GM12801 (cell line): Measurements from ENCODE around the gene SLC24A3.

Experiments used
- TF ChIP-seq, protein P1 (sequence below): IDR thresholded peaks from one replicate; pipeline ENCODE4 v1.5.1; 2011; ENCODE audit warnings: control low read depth; ENCODE audit not compliant: insufficient read length; ENCODE audit errors: extremely low read depth

SLC24A3 gene

DNA sequence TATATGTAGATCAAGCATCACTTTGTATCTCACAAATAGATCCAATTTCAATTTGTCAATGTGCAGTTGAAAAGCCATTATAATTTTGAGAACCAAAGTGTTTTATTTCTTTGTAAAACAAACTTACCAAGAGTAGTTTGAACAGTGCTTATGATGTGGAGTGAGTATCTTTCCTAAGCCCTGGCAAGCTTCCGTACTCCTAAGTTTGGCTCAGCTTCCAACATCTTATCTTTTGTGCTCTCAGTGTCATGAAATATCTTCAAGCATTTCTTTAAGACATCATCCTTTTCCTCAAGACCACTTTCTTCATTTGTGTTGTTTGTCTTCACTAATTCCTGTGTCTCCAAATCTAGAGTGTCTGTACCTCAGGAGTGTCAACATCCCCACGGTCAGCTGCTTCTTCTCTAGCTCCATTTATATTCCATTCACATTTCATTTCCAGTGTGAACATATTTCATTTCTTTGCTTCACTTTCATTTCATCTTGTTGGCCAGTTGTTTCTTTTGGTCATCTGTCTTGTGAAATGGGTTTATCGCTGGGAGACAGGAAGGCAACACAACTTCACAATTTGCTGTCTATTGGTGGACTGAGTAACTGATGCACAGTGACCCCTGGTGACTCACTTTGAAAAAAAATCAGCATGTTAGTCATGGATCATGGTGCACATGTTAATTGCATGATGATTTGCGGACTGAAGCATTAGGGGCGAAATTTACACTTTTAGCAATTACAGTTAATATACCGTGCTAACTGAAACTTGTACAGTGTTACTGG lies 36.9 kb downstream of the SLC24A3 start:
- TF ChIP-seq, protein P1, sequence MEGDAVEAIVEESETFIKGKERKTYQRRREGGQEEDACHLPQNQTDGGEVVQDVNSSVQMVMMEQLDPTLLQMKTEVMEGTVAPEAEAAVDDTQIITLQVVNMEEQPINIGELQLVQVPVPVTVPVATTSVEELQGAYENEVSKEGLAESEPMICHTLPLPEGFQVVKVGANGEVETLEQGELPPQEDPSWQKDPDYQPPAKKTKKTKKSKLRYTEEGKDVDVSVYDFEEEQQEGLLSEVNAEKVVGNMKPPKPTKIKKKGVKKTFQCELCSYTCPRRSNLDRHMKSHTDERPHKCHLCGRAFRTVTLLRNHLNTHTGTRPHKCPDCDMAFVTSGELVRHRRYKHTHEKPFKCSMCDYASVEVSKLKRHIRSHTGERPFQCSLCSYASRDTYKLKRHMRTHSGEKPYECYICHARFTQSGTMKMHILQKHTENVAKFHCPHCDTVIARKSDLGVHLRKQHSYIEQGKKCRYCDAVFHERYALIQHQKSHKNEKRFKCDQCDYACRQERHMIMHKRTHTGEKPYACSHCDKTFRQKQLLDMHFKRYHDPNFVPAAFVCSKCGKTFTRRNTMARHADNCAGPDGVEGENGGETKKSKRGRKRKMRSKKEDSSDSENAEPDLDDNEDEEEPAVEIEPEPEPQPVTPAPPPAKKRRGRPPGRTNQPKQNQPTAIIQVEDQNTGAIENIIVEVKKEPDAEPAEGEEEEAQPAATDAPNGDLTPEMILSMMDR, result no peak

DNA sequence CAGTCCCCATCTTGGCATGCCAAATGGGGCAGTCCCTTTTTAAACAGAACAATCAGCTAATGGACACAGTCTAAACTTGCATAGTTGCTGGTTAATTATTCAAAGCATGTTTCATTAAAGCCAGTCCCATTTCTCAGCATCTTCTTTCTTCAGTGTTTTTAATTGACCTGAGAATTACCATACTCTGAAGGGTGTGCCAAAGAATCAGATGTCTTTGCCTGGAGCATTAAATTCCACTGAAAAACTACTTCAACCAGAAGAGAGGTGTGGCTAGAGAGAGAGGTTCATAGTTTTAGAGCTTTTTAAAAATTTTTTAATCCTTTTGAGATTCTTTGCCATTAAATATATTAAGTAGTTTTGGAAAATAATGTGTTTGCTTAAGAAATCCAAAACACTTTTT lies 37.9 kb downstream of the SLC24A3 start:
- TF ChIP-seq, protein P1, result no peak

DNA sequence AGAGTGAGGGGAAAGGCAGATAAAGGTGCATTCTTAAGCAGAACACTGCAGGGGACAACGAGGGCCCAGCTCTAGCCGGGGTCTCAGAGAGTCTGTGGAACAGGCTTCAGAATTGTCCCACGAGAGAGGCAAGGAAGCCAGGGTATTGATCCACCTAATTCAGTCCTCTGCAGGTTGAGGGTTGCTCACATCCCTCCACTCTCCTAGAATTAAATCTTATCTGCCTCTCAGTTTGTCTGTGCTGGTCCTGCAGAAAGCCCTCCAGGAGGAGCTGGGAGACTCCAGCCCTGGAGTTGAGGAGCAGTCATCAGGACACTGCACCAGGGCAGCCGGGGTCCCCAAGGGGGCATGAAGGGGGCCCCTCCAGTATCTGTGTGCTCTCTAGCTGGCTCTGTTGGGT lies 39.1 kb downstream of the SLC24A3 start:
- TF ChIP-seq, protein P1, result no peak

DNA sequence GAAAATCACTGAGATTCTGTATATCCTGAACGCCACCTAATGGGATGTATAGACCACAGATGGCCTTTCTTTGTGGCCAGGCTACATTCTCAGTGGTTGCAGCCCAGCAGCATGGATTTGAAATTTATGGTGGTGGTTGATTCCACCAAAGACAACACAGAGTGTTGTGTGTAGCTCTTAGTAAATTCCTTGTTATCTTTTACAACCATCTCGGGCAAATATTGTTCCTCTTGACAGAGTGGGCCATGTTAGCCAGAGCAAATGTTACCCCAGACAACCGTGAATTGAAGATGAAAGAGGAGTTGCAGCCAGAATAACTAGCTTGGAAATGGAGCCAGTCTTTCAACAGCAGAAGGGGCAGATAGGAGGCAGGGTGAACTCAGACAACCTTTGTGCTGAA lies 39.5 kb downstream of the SLC24A3 start:
- TF ChIP-seq, protein P1, result no peak

DNA sequence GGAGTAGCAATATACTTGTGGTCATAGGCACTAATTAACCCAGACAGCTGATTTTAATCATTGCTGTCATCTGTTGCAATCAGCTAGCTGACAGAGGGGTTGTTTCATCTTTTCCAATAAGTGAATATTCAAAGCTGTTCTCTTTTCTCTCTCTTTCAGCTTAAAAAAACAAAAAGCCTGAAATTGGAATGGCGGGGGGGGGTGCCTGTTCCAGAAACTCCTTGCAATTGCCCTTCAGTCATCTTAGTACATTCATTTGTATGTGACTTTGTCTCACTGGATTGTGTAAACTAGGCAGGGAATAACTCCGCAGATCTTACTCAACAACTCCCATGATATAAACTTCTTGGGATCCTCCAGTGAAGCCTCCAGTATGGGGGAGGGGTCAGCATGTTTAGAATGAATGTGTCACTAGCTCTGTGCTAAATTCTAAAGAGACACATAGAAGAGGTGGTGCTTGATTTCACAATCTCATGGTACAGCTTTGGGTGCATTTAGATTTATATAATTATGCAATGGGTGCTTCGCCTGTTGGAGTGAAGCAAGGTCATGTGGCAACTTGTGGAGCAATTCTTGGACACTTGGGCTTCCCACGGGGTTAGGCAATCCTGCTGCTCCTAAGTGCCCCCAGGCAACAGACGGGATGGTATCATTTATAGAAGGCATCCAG lies 40.1 kb downstream of the SLC24A3 start:
- TF ChIP-seq, protein P1, result no peak

DNA sequence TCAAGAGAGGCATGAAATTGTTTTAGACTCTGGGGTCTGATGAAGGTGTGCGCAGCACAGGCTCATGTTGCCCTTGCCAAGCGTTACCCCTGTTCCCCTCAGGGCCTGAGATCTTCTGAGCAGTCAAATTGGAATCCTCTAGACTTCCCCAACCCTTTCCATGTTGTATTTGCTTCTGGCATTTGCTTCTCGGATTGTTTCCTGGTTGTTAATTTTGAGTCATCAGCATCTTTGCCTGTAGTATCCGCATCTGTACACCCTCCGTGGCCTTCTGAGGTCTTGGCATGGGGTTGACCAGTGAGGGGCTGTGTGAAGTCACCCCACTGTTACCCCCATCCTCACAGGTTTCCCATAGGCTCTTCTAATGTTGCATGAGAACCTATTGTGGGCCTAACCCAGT lies 40.9 kb downstream of the SLC24A3 start:
- TF ChIP-seq, protein P1, result no peak

DNA sequence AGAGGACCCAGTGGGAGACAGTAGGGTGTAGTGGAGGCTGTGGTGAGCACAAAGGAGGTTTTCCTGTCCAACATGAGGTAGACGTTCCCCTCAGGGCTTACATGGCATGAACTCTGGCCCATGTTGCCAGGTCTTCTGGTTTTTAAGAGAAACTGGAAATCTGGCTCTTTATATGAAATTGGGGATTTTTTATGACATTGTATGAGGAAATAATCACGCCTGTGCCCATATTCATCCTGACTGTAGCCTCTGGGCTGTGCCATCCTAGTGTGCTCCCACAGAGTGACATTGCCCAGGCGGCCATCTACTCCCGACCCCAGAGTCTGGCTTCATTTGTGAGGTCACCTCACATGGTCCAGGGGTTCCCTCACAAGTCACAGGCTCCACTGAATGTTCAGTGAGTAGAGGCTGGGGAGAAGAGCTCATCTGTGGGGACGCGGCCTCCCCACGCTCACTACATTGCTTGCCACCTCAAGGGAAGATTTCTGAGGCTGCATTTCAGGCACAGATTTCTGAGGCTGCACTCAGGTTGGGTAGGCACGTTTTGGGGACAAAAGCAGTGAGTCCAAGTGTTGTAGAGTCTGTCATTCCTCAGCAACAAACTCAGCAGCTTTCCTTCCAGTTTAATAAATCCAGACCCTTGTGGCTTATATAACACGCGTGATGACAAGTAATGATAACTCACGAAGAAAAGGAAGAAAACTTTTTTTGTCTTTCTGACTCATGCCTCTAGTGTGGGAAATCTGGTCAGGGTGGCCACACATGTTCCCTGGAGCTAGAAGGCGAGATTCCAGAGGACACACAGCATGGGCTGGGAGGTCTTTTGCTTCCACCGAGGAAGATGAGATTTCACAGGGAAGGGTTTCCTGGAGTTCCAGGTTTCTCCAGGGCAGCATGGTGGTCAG lies 41.7 kb downstream of the SLC24A3 start:
- TF ChIP-seq, protein P1, result no peak
